ENCODE data around the gene PARD3. TPM values are rescaled to one million over a fixed set of nuclear protein-coding genes. Genes with fewer than 3 reads are reported as not detected.

PARD3 gene
- total and polyA plus RNA-seq, 2 donors (not counting 3 experiments of a cell fraction or from before 2014, with no cell fraction given), result 7.3 to 24.1 TPM

- H3K9me3 ChIP-seq (replicated peaks; ENCODE audit: control insufficient read depth, insufficient read depth, low read length), result no peaks in the 10 kb centered on the region
- H3K27ac ChIP-seq (ENCODE audit: insufficient read depth, low read depth, low read length), result no peak overlapping the region
- no peaks in the 10 kb centered on the region for H3K27me3 ChIP-seq (ENCODE audit: control insufficient read depth in 2 of 2, insufficient read depth in 2 of 2, low read length in 2 of 2)
- no peak overlapping the region for H3K4me2 ChIP-seq (ENCODE audit: insufficient read depth, low read length)
- H3K79me2 ChIP-seq (ENCODE audit: control insufficient read depth, insufficient read depth, low read length), result no peaks in the 10 kb centered on the region
- FAIRE-seq (no peak), DNase-seq (ENCODE audit: low read depth, low spot score) (no peak)
- TF ChIP-seq FOS (IDR thresholded peaks at IDR 0.05; ENCODE audit: borderline replicate concordance, insufficient read depth, low read length), result no peak
- TF ChIP-seq MYC (IDR thresholded peaks at IDR 0.05; ENCODE audit: low read depth, low read length), result no peak
- TF ChIP-seq, protein P1, sequence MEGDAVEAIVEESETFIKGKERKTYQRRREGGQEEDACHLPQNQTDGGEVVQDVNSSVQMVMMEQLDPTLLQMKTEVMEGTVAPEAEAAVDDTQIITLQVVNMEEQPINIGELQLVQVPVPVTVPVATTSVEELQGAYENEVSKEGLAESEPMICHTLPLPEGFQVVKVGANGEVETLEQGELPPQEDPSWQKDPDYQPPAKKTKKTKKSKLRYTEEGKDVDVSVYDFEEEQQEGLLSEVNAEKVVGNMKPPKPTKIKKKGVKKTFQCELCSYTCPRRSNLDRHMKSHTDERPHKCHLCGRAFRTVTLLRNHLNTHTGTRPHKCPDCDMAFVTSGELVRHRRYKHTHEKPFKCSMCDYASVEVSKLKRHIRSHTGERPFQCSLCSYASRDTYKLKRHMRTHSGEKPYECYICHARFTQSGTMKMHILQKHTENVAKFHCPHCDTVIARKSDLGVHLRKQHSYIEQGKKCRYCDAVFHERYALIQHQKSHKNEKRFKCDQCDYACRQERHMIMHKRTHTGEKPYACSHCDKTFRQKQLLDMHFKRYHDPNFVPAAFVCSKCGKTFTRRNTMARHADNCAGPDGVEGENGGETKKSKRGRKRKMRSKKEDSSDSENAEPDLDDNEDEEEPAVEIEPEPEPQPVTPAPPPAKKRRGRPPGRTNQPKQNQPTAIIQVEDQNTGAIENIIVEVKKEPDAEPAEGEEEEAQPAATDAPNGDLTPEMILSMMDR (IDR thresholded peaks at IDR 0.05; ENCODE audit: extremely low read depth in 1 of 2, insufficient read depth in 1 of 2, low read depth in 1 of 2, low read length in 2 of 2), result no peak
- TF ChIP-seq, protein P2, sequence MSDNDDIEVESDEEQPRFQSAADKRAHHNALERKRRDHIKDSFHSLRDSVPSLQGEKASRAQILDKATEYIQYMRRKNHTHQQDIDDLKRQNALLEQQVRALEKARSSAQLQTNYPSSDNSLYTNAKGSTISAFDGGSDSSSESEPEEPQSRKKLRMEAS (IDR thresholded peaks at IDR 0.05; ENCODE audit: insufficient read depth, insufficient read length), result no peak
- no peak for TF ChIP-seq POLR2AphosphoS5 (IDR thresholded peaks at IDR 0.05; ENCODE audit: insufficient read depth, low read depth, low read length)
- TF ChIP-seq GATA2 (IDR thresholded peaks at IDR 0.05; ENCODE audit: insufficient read depth, insufficient read length, low read depth, low read length), result no peak
- no peak for TF ChIP-seq POLR2A (IDR thresholded peaks at IDR 0.05; ENCODE audit: low read depth, low read length)
- TF ChIP-seq JUN (IDR thresholded peaks at IDR 0.05; ENCODE audit: borderline replicate concordance, insufficient read depth, insufficient read length, low read depth), result no peak
- TF ChIP-seq EZH2 (IDR thresholded peaks at IDR 0.05; ENCODE audit: borderline replicate concordance, low read depth, low read length, severe bottlenecking), result no peak
- H3K9ac ChIP-seq (replicated peaks; ENCODE audit: extremely low read depth, insufficient read depth, low read length), result no peak overlapping the region
- intact Hi-C loops (cut with micrococcal nuclease), result no loop called here
- H3K9me1 ChIP-seq (replicated peaks; ENCODE audit: control insufficient read depth, extremely low read depth, insufficient read depth, low read length), result no peaks in the 10 kb centered on the region
- no TSS peak for BruUV-seq (replicated peaks)
- CTCF ChIA-PET, result interaction anchor here (0.6 to 1.4 kb wide), 5 partner anchors 8 to 934 kb away, joined by 3 read pairs; no protein-coding TSS in a partner anchor
- H2AFZ ChIP-seq (ENCODE audit: low read depth, low read length), result no peak overlapping the region
- POLR2A ChIA-PET, result no interaction called here
- peaks cover 32% of the 10 kb centered on the region for H3K4me1 ChIP-seq (ENCODE audit: control insufficient read depth, extremely low read depth, insufficient read depth, low read length)
- dilution Hi-C loops (cut with MboI; ENCODE audit: extremely low pct_ligation_motif_present, low sequenced_read_pairs), result no loop called here
- H4K20me1 ChIP-seq (replicated peaks; ENCODE audit: control insufficient read depth, extremely low read depth, insufficient read depth, low read length), result no peaks in the 10 kb centered on the region
- no peak overlapping the region for H3K4me3 ChIP-seq (replicated peaks in 1 of 3; ENCODE audit: insufficient read depth in 1 of 3, low read depth in 1 of 3, low read length in 3 of 3)
- no peaks in the 10 kb centered on the region for H3K36me3 ChIP-seq (ENCODE audit: control insufficient read depth in 2 of 2, extremely low read depth in 1 of 2, insufficient read depth in 2 of 2, low read length in 2 of 2)
These were observed 688.5 kb downstream of the PARD3 start for GRCh38 chr10:34126371-34127151.
